Stimulated activated CD4-positive, alpha-beta T cell treated with anti-CD3 and anti-CD28 coated beads, Interleukin-2, amount 100 ng/mL, for 48 hours (primary cell): Measurements from ENCODE around the gene GRK5.

Experiments
- DNase-seq, 2 donors: peaks; one replicate each; pipeline ENCODE4 v3.0.0-alpha.2; 2020

The GRK5 gene

DNA sequence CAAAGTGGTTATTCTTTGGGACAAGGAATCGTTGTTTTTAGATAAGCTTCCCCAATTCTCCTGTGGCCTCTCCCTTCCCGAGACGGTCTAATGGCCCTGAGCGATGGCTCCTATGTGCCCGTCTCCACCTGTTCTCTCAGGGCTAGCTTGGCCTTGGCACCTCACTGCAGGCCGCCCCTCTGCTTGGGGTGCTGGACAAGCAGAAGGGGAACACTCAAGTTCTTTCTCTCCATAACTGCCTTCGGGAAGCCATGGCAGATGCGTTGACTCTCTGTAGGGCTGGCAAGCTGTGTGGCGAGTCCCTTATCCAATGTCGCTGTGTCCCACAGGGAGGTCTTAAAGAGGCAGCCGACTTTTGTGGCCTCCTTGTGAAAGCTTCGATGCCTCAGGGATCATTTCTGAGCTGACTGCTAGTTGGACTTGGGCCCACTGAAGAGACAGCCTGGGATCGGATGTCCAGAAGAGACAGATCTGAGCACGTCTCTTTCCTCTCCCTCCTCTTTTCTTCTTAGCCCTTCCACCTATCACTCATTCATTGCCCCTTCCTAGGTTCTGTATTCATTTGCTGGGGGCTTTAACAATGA, 70.8 kb downstream of the GRK5 start:
- no peak for DNase-seq

DNA sequence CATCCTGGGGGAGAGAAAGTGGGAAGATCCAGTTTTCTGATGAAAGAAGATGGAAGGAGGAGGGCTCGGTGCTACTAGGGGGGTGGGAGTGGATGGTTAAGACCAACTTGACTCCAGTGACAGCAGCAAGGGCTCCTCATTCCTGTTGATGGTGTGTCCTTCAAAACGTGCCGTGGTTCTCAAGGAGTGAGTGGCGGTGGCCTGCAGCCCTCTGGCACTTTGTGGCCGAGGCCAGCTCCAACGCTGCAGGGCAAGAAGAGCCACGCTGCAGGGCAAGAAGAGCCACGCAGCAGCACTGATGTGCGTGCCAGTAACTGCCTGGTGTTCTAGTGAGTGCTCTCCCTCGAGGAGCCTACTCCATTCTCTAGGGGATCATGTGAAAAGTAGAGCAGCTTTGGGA, 72.1 kb downstream of the GRK5 start:
- no peak for DNase-seq

DNA sequence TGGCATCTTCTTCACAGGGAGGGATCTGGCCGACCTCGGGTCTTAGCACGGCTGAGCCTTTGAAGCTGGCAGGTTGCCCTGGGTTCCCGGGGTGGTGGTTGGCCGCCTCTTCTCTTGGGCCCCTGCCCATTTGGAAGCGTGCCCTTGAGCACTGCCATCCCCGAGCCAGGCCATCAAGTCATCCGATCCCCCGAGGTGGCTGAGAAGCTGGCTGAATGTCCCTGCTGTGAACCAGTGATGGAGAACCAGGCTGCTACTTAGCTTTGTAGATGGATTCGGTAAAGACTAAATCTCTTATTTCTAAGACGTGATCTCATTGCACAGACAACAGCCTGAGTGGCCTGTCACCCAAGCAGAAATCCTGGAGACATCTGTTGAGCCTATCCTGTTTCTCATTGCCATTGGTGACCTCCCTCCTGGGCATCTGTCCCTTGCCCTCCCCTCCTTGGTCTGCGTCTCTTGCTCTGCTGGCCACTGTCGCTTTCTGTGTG, 74.3 kb downstream of the GRK5 start:
- DNase-seq: no peak

DNA sequence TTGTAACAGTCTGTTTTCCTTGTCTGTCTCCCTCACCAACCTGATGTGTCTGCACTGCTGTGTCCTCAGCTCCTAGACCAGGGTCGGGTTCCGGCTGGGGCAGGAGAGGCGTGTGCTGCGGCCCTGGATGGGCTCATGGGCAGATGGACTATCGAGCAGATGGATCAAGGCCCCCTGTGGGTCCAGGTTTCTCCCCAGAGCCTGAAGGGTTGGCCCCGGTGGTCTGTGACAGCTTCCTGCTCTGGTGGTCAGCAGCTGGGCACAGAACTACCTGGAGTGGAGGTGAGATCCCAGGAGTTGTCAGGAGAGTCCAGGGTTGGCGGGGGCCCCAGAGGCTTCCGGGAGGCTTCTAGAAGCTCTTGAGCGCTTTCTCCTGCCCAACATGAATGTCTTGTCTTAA, 75.1 kb downstream of the GRK5 start:
- no peak for DNase-seq

DNA sequence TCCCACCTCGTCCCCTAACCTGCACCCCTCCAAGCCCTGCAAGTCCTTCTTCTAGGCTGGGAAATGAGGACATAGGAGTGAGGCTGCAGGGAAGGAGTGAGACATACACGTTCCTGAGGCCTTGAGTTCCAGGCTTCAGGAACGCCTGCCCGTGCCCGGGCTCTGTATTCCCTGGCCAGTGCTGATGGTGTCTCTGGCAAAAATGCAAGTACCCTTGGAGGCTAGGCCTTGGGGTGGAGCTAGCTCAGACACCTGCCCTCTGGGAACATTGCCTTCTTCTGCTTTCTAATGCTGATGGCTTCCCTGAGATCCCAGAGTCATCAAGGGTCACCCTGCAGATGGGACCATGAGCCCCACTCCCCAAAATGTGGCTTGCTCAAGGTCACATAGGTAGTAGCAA, 76.0 kb downstream of the GRK5 start:
- DNase-seq: no peak

DNA sequence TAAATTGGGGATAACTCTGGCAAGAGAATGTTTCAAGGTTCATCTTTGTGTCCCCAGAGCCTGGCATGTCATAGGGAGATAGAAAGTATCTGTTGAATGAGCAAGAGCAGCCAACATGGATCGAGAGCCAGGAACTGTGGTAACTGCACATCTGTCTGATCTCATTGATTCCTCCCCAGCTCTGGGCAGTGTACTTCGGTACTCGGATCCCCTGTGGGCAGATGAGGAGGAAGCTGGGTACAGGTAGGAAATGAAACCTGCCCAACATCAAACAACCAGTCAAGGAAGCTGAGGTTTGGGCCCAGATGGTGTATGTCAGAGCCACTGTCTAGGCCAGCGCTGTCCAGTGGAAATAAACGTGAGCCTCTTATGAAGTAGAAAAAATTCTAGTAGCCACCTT, 76.4 kb downstream of the GRK5 start:
- DNase-seq: no peak

DNA sequence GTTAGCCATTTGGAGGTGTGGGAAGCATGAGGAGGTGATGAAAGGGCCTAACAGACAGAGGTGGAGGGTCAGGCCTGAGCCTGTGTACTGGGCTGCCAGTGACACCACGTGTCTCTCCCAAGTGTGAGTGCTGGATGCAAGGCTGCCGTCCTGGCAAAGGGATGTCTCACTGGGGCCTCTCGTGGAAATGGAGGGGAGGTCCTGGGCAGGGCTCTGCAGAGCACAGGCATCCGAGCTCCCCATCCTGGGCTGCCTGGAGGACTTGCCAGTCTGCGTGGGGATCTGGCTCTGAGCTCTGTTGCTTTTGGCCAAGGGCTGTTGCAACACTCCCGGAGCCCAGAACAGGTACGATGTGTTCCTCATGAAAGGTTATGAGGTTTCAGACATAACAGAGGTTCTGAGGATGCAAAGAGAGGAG, 77.3 kb downstream of the GRK5 start:
- no peak for DNase-seq

DNA sequence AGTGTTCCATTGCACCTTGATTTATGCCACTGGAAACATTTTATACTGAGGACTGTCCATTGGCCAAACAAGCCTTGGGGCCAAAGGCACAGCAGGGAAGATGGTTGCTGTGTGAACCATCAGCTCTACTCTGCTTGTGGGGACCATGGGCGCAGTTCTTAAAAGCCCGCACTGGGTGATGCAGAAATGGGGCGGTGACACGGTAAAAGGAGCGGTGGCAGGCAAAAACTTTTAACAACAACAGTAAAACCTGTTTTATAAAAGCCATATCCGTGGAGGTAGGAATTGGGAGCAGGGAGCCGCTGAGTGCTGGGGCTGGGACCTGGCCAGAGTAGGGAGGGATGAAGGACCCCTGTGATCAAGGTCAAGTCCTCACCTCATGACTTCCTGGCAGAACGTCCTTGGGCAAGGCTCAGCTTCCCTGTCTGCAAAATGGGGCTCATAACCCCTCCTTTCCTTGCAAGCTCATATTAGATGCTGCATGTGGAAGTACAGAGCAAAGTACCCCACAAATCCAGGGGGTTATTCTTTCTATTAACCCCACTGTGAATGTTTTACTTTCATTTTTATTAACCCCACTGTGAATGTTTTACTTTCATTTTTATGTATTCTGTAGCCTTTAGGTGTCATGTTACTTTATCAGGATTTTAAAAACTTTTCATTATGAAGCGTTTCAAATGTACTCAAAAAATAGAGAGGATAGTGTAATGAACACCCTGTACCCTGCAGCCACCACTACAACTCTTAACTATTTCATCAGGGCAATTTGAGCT, 78.3 kb downstream of the GRK5 start:
- no peak for DNase-seq

DNA sequence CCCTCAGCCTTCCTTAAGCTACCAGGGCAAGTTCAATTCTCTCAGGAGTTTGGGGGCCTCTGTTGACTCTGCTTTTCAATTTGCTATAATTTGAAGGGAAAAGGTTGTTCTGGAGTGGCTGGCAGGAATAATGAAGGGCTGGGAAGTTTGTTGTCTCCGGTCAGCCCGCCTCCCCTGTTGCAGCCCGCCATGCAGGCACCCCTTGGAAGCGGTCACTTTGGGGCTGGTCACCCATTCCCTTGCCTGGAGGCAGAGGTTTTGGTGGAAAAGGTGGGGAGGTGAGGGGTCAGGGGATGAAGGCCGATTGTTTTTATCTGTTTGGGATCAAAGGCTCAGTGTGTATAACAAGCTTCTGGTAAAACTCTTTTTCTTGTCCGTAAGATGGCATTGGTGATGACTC, 79.1 kb downstream of the GRK5 start:
- no peak for DNase-seq

DNA sequence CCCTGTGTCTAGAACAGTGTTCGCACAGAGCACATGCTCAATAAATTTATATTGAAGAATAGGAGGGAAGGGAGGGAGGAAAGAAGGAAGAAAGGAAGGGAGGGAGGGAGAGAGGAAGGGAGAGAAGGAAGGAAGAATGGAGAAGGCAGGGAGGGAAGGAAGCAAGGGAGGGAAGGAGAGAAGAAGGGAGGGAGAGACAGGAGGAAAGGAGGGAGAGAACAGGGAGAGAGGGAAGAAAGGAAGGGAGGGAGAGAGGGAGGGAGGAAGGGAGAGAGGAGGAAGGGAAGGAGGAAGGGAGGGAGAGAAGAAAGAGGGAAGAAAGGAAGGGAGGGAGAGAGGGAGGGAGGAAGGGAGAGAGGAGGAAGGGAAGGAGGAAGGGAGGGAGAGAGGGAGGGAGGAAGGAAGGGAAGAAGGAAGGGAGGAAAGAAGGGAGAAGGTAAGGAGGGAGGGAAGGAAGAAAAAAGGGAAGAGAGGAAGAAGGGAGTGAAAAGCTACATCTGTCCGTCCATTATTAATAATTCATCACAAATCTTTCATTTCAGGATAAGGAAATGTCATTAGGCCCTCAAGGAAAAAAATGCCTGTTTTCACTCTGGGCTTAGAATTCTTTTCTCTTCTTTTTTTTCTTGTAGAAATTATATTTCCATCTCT, 79.7 kb downstream of the GRK5 start:
- no peak for DNase-seq

DNA sequence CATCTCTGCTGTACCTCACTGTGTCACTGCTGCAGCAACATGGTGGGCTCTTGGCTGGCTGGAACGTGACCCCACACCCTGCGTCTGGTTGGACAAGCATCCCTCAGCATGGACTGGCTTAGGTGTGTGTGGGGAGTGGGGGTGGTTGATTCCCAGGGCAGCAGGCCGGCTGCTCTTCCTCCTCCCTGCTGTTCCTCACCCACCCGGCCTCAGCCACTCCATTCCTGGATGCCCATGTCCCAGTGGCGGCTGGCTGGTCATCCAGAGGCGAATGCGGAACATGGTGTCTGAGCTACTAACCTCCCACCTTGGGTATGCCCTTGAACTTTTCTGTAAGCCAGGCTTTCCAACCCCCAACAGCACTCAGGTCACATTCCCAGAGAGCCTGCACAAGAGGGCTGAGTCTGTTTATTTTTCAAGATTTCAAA, 81.2 kb downstream of the GRK5 start:
- no peak for DNase-seq

DNA sequence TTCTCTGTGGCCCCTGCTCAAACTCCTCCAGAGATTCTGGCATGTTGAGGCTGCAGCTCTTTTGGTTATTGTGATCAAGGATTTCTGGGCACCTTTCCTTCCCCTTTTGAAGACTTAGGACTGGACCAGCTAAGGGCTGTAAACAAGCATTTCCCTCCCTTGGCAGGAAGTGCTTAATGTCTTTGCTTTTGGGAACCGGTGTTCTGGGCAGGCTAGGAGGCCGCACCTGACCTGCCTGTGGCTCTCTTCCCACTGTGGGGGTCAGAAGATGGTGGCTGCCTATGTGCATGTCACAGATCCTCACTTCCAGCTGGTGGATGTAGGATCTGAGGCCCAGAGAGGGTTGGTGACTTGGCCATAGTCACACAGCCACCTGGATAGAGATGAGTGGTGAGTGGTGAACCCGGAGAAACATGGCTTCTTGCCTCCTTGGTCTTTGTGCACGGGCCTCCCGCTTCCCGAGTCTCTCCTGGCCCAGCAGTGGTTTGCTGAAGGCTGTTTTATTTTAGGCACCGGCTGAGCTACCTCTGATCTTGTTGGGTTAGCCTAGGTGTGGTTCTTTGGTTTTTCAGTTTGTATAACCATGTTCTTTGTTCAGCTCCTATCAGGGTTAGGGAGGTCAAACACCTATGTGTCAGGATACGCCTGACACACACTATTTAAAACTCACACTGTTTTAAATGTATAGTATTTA, 82.0 kb downstream of the GRK5 start:
- no peak for DNase-seq

DNA sequence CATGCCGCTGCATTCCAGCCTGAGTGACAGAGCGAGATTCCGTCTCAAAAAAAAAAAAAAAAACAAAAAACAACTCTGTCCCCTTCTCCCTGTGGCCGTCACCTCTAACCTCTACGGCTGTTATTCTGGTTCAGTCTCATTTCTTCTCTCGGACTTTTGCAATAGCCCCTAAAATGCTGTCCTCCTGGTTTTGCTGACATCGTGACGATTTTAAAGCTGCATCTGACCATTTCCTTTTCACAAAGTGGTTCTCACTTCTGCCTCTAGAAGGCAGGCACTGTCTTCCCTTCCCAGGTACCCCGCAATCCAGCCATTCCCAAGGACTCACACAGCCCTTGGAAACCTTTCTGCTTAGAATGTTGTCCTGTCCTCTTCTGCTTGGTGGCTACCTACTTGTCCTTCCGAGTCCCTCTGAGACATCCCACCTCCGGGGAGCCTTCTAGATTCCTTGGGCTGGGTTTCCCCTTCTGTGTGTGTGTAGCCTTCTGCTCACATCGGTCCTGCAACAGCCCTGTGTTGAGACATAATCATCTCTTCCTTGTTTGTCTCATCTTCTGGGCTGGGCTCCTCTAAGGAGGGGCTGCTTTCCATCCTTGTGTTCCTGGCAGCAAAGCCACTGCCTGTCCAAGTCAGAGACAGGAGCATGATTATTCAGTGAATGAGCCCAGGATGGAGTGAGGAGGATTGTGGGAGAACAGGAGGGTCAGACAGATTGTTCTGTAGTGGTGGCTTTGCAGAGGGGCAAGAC, 83.1 kb downstream of the GRK5 start:
- no peak for DNase-seq

DNA sequence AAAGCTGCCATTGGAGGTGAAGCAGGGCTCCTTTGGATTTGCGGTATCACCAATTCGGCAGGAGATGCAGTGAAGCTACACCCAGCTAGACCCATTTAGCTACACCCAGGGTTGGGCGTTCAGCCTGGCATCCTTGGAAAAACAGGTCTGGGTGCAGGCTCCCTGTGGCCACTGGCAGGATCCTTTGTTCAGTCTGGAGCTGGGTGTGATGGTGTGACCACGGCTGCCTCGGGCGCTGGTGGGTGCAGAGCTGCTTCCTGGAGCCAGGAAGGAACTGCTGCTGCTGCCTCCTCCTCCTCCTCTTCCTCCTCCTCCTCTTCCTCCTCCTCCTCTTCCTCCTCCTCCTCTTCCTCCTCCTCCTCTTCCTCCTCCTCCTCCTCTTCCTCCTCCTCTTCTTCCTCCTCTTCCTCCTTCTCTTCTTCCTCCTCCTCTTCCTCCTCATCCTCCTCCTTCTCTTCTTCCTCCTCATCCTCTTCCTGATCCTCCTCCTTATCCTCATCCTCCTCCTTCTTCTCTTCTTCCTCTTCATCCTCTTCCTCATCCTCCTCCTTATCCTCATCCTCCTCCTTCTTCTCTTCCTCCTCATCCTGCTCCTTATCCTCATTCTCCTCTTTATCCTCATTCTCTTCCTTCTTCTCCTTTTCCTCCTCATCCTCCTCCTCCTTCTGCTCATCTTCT, 84.0 kb downstream of the GRK5 start:
- no peak for DNase-seq

DNA sequence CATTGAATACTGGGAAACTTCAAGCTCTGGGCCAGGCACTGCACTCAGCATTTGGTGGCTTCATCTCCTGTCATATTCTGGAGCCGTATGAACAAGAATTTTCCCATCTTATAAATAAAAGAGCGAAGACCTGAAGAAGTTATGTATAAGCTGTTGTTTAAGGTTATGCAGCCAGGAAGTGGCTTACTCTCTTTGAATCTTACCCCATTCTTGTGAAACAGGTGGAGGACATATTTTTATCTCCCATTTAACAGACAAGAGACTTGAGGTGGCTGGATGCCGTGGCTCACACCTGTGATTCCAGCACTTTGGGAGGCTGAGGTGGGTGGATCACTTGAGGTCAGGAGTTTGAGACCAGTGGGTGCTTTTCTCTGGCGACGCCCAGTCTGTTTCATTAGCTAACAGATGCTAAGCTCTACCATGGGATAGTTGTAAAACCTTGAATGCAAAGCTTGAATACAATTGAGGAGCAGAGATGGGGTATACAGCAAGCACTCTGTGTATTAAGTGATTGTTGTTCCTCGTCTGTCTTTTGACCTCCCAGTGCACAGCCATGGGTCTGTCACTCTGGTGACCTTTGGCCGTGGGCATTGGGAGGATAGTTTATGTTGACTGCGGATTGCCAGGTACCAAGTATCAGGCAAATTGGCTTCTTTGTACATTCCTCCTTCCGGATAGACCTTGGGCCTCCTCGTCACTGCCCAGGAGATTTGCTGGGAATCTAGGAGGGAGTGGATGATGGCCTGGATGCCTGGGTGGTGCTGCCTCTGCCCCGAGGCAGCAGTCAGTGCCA, 85.8 kb downstream of the GRK5 start:
- no peak for DNase-seq

DNA sequence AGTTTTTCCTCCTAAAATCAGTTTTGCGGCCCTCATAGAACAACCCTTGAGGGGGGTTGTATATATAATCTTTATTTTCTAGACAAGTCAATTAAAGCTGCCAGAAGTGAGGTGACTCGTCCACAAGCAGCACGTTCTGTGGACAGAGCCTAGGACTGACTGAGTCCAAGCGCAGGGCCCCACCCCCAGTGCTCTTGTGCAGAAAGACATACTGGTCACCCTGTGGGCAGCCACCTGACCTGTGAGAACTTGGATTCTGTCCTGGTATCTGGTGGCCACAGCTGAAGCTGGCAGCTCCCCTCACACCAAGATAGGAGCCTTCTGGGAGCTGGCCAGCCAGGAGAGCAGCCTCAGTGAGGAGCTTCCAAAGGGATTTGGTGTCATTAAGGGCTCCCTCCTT, 89.3 kb downstream of the GRK5 start:
- no peak for DNase-seq

DNA sequence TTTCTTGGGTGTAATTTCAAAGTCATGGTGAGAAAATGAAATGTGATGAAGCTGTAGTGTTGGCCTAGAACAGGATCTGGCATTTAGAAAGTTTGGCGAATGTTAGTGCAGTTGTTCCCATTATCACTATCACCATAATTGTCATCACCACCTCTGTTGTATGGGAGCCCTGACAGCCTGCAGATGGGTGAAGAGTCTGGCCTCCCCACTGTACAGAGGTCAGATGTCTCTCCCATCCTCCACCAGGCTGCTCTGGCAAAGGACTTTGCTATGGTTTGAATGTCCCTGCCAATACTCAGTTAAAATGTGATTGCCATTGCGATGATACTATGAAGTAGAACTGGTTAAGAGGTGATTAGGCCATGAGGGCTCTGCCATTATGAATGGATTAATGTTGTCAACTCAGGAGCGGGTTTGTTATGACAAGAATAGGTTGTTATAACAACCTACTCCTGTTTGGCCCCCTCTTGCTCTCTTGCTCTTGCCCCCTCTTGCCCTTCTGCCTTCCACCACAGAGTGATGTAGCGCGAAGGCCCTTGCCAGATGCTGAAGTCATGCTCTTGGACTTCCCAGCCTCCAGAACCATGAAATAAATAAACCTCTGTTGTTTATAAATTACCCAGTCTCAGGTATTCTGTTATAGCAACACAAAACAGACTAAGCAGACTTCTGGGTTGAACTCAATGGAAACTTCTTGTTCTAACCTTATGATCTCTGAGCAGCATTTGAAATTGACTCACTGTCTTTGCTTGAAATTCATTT, 90.0 kb downstream of the GRK5 start:
- no peak for DNase-seq

DNA sequence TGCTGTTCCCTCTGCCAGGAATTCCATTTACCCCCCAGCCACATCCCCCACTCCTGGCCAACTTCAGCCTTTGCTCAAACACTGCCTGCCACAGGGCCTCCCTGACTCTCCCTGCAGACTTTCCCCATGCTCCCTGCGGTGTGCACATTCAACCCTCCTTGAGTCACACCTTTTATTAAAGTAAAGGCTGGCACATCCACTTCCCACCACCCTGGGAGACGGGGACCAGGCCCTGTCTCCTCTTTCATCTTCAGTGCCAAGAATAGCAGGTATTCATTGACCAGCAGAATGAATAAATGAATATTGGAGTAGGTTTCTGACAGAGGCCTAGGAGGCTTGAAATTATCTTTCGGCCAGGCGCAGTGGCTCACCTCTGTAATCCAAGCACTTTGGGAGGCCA, 91.4 kb downstream of the GRK5 start:
- DNase-seq: no peak

DNA sequence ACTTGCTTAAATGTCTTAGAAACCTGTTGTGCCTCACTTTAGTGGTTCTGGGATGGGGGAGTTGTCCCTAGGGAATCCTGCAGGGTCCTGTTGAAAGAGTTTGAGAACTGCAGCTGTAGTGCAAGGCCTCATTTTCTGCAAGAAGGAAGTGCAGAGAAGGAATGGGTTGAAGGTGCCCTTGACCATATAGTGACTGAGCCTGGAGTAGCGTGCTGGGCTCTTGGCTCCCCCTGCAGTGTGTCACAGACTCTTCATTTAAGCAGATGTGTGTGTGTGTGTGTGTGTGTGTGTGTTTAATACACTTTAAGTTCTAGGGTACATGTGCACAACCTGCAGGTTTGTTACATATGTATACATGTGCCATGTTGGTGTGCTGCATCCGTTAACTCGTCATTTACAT, 92.2 kb downstream of the GRK5 start:
- no peak for DNase-seq

DNA sequence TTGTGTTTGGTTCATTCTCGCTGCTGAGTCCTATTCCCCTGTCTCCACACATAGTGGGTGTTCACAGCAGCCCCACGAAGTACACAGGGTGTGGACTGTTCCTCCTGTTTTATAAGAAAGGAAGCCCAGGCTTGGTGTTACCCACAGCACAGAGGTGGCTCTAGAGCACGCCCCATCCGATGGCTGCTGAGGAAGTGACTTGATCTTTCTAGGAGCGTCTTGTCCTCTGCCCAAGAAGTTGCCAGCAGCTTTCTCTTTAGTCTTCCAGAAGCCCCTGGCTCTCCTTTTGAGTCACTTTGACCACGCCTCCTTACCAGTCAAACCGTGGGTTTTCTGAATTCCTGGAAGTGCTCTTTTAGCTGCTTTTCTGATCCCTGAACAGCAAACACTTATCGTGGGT, 94.0 kb downstream of the GRK5 start:
- DNase-seq: peak; percentile 51 to 57

DNA sequence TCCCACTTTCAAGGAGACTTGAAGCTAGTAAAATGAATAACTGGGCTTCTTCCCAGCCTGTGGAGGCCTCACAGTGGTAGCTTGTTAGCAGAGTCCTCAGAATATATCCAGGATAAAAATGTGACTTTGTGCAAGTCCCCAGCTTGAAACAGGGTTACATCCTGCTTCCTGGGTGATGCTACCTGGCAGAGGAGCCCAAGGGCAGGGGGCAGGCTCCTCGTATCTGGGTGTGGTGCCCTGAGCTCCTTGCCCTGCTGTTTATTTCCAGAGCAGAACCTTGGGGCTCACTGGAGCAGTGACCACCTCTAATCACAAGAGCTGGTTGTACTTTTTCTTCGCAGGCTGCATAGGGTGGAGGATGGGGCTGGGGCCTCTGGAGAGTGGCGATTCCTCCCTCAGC, 94.8 kb downstream of the GRK5 start:
- DNase-seq: no peak
